Measurements from ENCODE around the gene PHF24.

Gene PHF24

DNA sequence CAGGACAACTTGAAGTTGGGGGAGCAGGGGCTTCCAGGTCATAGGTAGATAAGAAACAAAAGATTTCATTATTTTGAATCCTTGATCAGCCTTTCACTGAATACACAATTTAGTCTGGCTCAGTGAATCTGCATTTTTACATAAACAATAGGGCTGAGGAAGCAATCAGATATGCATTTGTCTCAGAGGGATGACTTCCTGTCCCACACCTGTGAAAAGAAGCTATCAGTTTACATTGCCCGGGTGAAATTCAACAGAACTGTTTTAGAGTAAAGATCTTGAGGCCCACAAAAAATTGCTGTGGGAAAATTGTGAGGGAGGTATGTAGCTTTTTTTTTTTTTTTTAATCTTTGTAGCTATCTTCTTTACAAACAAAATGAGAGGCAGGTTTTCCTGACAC lies 69.8 kb downstream of the PHF24 start:
- no peak overlapping the region for H3K4me3 ChIP-seq (replicated peaks in 1 of 2; ENCODE audit: low read depth in 2 of 2, low read length in 2 of 2)
- TF ChIP-seq, protein P1, sequence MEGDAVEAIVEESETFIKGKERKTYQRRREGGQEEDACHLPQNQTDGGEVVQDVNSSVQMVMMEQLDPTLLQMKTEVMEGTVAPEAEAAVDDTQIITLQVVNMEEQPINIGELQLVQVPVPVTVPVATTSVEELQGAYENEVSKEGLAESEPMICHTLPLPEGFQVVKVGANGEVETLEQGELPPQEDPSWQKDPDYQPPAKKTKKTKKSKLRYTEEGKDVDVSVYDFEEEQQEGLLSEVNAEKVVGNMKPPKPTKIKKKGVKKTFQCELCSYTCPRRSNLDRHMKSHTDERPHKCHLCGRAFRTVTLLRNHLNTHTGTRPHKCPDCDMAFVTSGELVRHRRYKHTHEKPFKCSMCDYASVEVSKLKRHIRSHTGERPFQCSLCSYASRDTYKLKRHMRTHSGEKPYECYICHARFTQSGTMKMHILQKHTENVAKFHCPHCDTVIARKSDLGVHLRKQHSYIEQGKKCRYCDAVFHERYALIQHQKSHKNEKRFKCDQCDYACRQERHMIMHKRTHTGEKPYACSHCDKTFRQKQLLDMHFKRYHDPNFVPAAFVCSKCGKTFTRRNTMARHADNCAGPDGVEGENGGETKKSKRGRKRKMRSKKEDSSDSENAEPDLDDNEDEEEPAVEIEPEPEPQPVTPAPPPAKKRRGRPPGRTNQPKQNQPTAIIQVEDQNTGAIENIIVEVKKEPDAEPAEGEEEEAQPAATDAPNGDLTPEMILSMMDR (IDR thresholded peaks at IDR 0.05; ENCODE audit: low read depth, low read length), result no peak
- DNase-seq (ENCODE audit: low read depth in 2 of 2), result no peak

- TF ChIP-seq, protein P1 (IDR thresholded peaks at IDR 0.05; ENCODE audit: low read depth, low read length), result no peak
- DNase-seq (ENCODE audit: low read depth in 2 of 2), result peak in 1 of 2 donors; percentile 45
- H3K4me3 ChIP-seq (replicated peaks in 1 of 2; ENCODE audit: low read depth in 2 of 2, low read length in 2 of 2), result no peak overlapping the region
These were observed 70.3 kb downstream of the PHF24 start for GRCh38 chr9:35028341-35028740.

- H3K4me3 ChIP-seq (replicated peaks in 1 of 2; ENCODE audit: low read depth in 2 of 2, low read length in 2 of 2), result no peak overlapping the region
- DNase-seq (ENCODE audit: low read depth in 2 of 2), result no peak
- TF ChIP-seq, protein P1 (IDR thresholded peaks at IDR 0.05; ENCODE audit: low read depth, low read length), result no peak
These were observed 71.2 kb downstream of the PHF24 start for GRCh38 chr9:35029241-35029640.

DNA sequence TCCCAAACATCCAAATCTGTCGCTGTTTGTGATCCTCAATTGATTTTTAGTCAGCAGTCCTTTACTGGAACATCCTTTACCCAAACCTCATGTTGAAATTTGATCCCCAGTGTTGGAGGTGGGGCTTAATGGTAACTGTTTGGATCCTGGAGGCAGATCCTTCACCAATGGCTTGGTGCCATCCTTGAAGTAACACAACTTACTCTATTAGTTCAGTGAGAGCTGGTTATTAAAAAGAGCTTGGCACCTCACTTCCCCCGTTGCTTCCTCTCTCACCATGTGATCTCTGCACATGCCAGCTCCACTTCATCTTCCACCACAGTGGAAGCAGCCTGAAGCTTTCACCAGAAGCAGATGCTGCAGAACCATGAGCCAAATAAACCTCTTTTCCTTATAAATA lies 71.8 kb downstream of the PHF24 start:
- no peak overlapping the region for H3K4me3 ChIP-seq (replicated peaks in 1 of 2; ENCODE audit: low read depth in 2 of 2, low read length in 2 of 2)
- DNase-seq (ENCODE audit: low read depth in 2 of 2), result peak in 1 of 2 donors; percentile 27
- TF ChIP-seq, protein P1 (IDR thresholded peaks at IDR 0.05; ENCODE audit: low read depth, low read length), result no peak

All from cardiac fibroblast (primary cell).